ENCODE data around the gene NCKAP5. TPM values are rescaled to one million over a fixed set of nuclear protein-coding genes. Genes with fewer than 3 reads are reported as not detected.

NCKAP5 gene
- total and polyA plus RNA-seq, 2 of the 13 experiments (the other 11 are each of a cell fraction or from before 2014, with no cell fraction given): 0.01 TPM; not detected in 1

GRCh38 chr2:132825601-132826000 is 742.7 kb downstream of the NCKAP5 start:
- H3K27ac ChIP-seq (ENCODE audit: extremely low read length, insufficient read depth, low read length): no peak overlapping the region
- H3K27me3 ChIP-seq (ENCODE audit: control insufficient read depth in 1 of 2, insufficient read depth in 2 of 2, low read length in 2 of 2): no peaks in the 10 kb centered on the region
- WGBS (ENCODE audit: low lambda C conversion rate): 18% methylated on average over 2 of the region's 2 CpGs
- no peaks in the 10 kb centered on the region for H3K36me3 ChIP-seq (replicated peaks in 1 of 2; ENCODE audit: control insufficient read depth in 1 of 2, insufficient read depth in 2 of 2, low read length in 2 of 2)
- no peak for TF ChIP-seq RBM22 (optimal IDR thresholded peaks at IDR 0.05; ENCODE audit: low read length)
- TF ChIP-seq ZNF639 (CRISPR knock-in tag; conservative IDR thresholded peaks at IDR 0.05): no peak
- no peak for TF ChIP-seq MIXL1 (CRISPR knock-in tag; IDR thresholded peaks at IDR 0.05)
- TF ChIP-seq ZNF556 (CRISPR knock-in tag; IDR thresholded peaks at IDR 0.05; ENCODE audit: borderline replicate concordance): no peak
- no peak for TF ChIP-seq ZNF850 (CRISPR knock-in tag; conservative IDR thresholded peaks at IDR 0.05)
- TF ChIP-seq ZNF354B (CRISPR knock-in tag; IDR thresholded peaks at IDR 0.05): no peak
- TF ChIP-seq ZSCAN12 (CRISPR knock-in tag; IDR thresholded peaks at IDR 0.05): no peak
- no peak for TF ChIP-seq PAX8 (CRISPR knock-in tag; IDR thresholded peaks at IDR 0.05; ENCODE audit: borderline replicate concordance)
- TF ChIP-seq ATM (IDR thresholded peaks at IDR 0.05; ENCODE audit: borderline replicate concordance): no peak
- no peak for TF ChIP-seq ZNF576 (CRISPR knock-in tag; IDR thresholded peaks at IDR 0.05)
- TF ChIP-seq ZNF781 (CRISPR knock-in tag; IDR thresholded peaks at IDR 0.05; ENCODE audit: borderline replicate concordance, not compliant biosample characterization): no peak
- TF ChIP-seq ELF1 (CRISPR knock-in tag; IDR thresholded peaks at IDR 0.05): no peak
- TF ChIP-seq PAF1 (CRISPR knock-in tag; IDR thresholded peaks at IDR 0.05): no peak
- TF ChIP-seq RXRA (CRISPR knock-in tag; IDR thresholded peaks at IDR 0.05): no peak
- TF ChIP-seq TARDBP (CRISPR knock-in tag; IDR thresholded peaks at IDR 0.05): no peak
- no peak for TF ChIP-seq ZNF496 (CRISPR knock-in tag; IDR thresholded peaks at IDR 0.05; ENCODE audit: insufficient replicate concordance)
- no peak for TF ChIP-seq POGZ (CRISPR knock-in tag; IDR thresholded peaks at IDR 0.05)
- no peak for TF ChIP-seq PHF8 (CRISPR knock-in tag; IDR thresholded peaks at IDR 0.05)
- no peak for TF ChIP-seq ZNF674 (CRISPR knock-in tag; IDR thresholded peaks at IDR 0.05; ENCODE audit: low read depth)
- TF ChIP-seq FOXK2 (IDR thresholded peaks at IDR 0.05): no peak
- no peak overlapping the region for H3K4me3 ChIP-seq (replicated peaks in 1 of 3; ENCODE audit: insufficient read depth in 1 of 3, low read depth in 2 of 3, low read length in 3 of 3)
- peaks cover 36% of the 10 kb centered on the region for H3K9me3 ChIP-seq (ENCODE audit: low read length)
- H2AFZ ChIP-seq (ENCODE audit: low read length): no peak overlapping the region
- DNase-seq (ENCODE audit: low spot score): no peak
- no peaks in the 10 kb centered on the region for H4K20me1 ChIP-seq (ENCODE audit: insufficient read depth, low read length)
- H3K4me2 ChIP-seq (ENCODE audit: low read depth, low read length): no peak overlapping the region
- intact Hi-C loops (cut with micrococcal nuclease; ENCODE audit: unreplicated experiment): no loop called here
- BruUV-seq (replicated peaks): no TSS peak
- no peak overlapping the region for H3K9ac ChIP-seq (ENCODE audit: insufficient read depth, low read depth, low read length)
- ATAC-seq: no peak
- H3K4me1 ChIP-seq (ENCODE audit: insufficient read depth, low read length): no peaks in the 10 kb centered on the region
- H3K79me2 ChIP-seq (ENCODE audit: insufficient read depth, low read length): no peaks in the 10 kb centered on the region
- POLR2A ChIA-PET: no interaction called here
- CTCF ChIA-PET (ENCODE audit: low intra/inter-chr PET ratio, low total read pairs): no interaction called here
- in situ Hi-C loops (cut with HindIII; ENCODE audit: extremely low pct_ligation_motif_present, low pct_unique_long_range_greater_than_20kb): no loop called here
- FAIRE-seq: no peak

Data from HepG2 (cell line).